Mononuclear cell (primary cell): Measurements from ENCODE around the gene IGFBP1. TPM values are rescaled to one million over a fixed set of nuclear protein-coding genes. Genes with fewer than 3 reads are reported as not detected.
"Not testable (repeated sequence)": the region's sequence is repeated elsewhere in the genome, so short reads cannot be mapped to it uniquely, and the experiment has no call there.

ENCODE experiments used
- H3K27me3 ChIP-seq: 2 replicates; pipeline ENCODE4 v1.6.0; 2011; ENCODE audit warnings: low read length, control low read depth; ENCODE audit not compliant: insufficient read depth
- H3K4me1 ChIP-seq: 2 replicates; pipeline ENCODE4 v1.5.1; 2011; ENCODE audit warnings: mild to moderate bottlenecking, low read length, control low read depth; ENCODE audit not compliant: insufficient read depth
- H3K4me3 ChIP-seq: 2 replicates; pipeline ENCODE4 v1.5.1; 2011; ENCODE audit warnings: mild to moderate bottlenecking, low read length, moderate library complexity
- H3K9me3 ChIP-seq: 2 replicates; pipeline ENCODE4 v1.5.1; 2011; ENCODE audit warnings: low read depth, mild to moderate bottlenecking, control low read depth, low read length
- total RNA-seq: library from RNA; depleted of rRNA; stranded (reverse); fragments of >200 nt; gene quantifications from one replicate; pipeline ENCODE4 v1.2.3, GENCODE V29; 2012

Gene IGFBP1
- not detected for total RNA-seq

- no peak within 1 kb of the TSS for H3K4me3 ChIP-seq
- H3K27me3 ChIP-seq, result peaks cover 48% of the 10 kb centered on the region
- H3K9me3 ChIP-seq, result no peaks in the 10 kb centered on the region
- no peaks in the 10 kb centered on the region for H3K4me1 ChIP-seq
Observed at GRCh38 chr7:45888185-45888992, at the start of gene IGFBP1. IGFBP1 (plus strand) TSS chr7:45888488; CDS start chr7:45888653, 165 bp downstream.

GRCh38 chr7:45838852-45839251 is 49.4 kb upstream of the IGFBP1 start:
- H3K9me3 ChIP-seq, H3K27me3 ChIP-seq, H3K4me3 ChIP-seq, H3K4me1 ChIP-seq: not testable (repeated sequence)

GRCh38 chr7:45841926-45842717 is 46.2 kb upstream of the IGFBP1 start:
- H3K9me3 ChIP-seq, H3K27me3 ChIP-seq, H3K4me3 ChIP-seq, H3K4me1 ChIP-seq: not testable (repeated sequence)

- not testable (repeated sequence) for H3K9me3 ChIP-seq, H3K4me1 ChIP-seq, H3K27me3 ChIP-seq, H3K4me3 ChIP-seq
Observed at GRCh38 chr7:45846536-45846935, 41.8 kb upstream of the IGFBP1 start.

GRCh38 chr7:45848734-45849133 is 39.6 kb upstream of the IGFBP1 start:
- not testable (repeated sequence) for H3K27me3 ChIP-seq, H3K9me3 ChIP-seq, H3K4me1 ChIP-seq, H3K4me3 ChIP-seq

GRCh38 chr7:45852984-45853383 is 35.3 kb upstream of the IGFBP1 start:
- H3K9me3 ChIP-seq, H3K4me3 ChIP-seq, H3K4me1 ChIP-seq: not testable (repeated sequence)

GRCh38 chr7:45853491-45853890 is 34.8 kb upstream of the IGFBP1 start:
- H3K4me3 ChIP-seq, H3K27me3 ChIP-seq, H3K4me1 ChIP-seq, H3K9me3 ChIP-seq: not testable (repeated sequence)

More at GRCh38 chr7:45852984-45853383, 35.3 kb upstream of the IGFBP1 start:
- H3K27me3 ChIP-seq, result not testable (repeated sequence)

GRCh38 chr7:45855680-45856079 is 32.6 kb upstream of the IGFBP1 start:
- H3K4me3 ChIP-seq, H3K4me1 ChIP-seq, H3K9me3 ChIP-seq, H3K27me3 ChIP-seq: not testable (repeated sequence)

GRCh38 chr7:45856888-45857287 is 31.4 kb upstream of the IGFBP1 start:
- H3K4me1 ChIP-seq, H3K27me3 ChIP-seq, H3K4me3 ChIP-seq, H3K9me3 ChIP-seq: not testable (repeated sequence)

GRCh38 chr7:45863715-45864114 is 24.6 kb upstream of the IGFBP1 start:
- no peaks in the 10 kb centered on the region for H3K9me3 ChIP-seq

GRCh38 chr7:45865594-45866410 is 22.5 kb upstream of the IGFBP1 start:
- no peaks in the 10 kb centered on the region for H3K27me3 ChIP-seq
- H3K4me3 ChIP-seq, result no peak overlapping the region

More at GRCh38 chr7:45863715-45864114, 24.6 kb upstream of the IGFBP1 start:
- no peaks in the 10 kb centered on the region for H3K27me3 ChIP-seq
- no peaks in the 10 kb centered on the region for H3K4me1 ChIP-seq
- no peak overlapping the region for H3K4me3 ChIP-seq

GRCh38 chr7:45867471-45867870 is 20.8 kb upstream of the IGFBP1 start:
- no peaks in the 10 kb centered on the region for H3K9me3 ChIP-seq
- H3K4me1 ChIP-seq, result no peaks in the 10 kb centered on the region
- no peaks in the 10 kb centered on the region for H3K27me3 ChIP-seq
- H3K4me3 ChIP-seq, result no peak overlapping the region

More at GRCh38 chr7:45865594-45866410, 22.5 kb upstream of the IGFBP1 start:
- Histone ChIP-seq H3K9me3 (no peaks in the 10 kb centered on the region), H3K4me1 (no peaks in the 10 kb centered on the region)

GRCh38 chr7:45869426-45869825 is 18.9 kb upstream of the IGFBP1 start:
- H3K4me3 ChIP-seq, result no peak overlapping the region
- no peaks in the 10 kb centered on the region for H3K27me3 ChIP-seq
- H3K4me1 ChIP-seq, result no peaks in the 10 kb centered on the region
- H3K9me3 ChIP-seq, result no peaks in the 10 kb centered on the region

- no peak overlapping the region for H3K4me3 ChIP-seq
Observed at GRCh38 chr7:45872116-45873034, 15.9 kb upstream of the IGFBP1 start.

More at GRCh38 chr7:45872116-45873034, 15.9 kb upstream of the IGFBP1 start:
- H3K9me3 ChIP-seq, result no peaks in the 10 kb centered on the region
- no peaks in the 10 kb centered on the region for H3K4me1 ChIP-seq
- no peaks in the 10 kb centered on the region for H3K27me3 ChIP-seq
